ENCODE results near the gene NCAM1.

NCAM1 gene

DNA sequence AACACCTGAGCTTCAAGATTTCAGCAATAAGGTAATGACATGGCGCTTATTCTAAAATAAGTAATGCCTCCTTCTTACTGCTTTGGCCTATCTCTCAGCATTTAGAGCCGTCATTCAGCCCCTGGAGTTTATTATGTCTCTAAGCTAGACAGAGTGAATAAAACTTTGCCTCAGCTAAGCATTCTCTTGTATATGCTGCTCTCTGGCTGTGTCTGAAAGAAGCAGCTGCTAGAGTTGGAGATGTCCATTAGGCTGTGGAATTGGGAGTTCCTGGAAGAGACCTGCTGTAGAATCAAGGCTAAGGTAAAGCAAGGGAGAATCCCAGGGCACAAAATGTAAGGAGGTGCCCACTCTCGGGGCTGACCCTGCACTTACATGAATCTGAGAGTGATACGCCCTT lies 317.7 kb downstream of the NCAM1 start:
- Histone ChIP-seq H4K20me1 (ENCODE audit: insufficient read depth, low read length) (no peaks in the 10 kb centered on the region), H3K9ac (ENCODE audit: low read depth, low read length) (no peak overlapping the region), H3K36me3 (ENCODE audit: insufficient read depth, low read length) (no peaks in the 10 kb centered on the region), H3K4me1 (ENCODE audit: insufficient read depth, low read length) (no peaks in the 10 kb centered on the region), H2AFZ (ENCODE audit: low read depth, low read length) (no peak overlapping the region), H3K27ac (ENCODE audit: low read length) (no peak overlapping the region), H3K9me3 (ENCODE audit: insufficient read depth, low read length, severe bottlenecking) (no peaks in the 10 kb centered on the region), H3K4me2 (ENCODE audit: insufficient read depth, low read length) (no peak overlapping the region), H3K79me2 (ENCODE audit: insufficient read depth, low read length) (no peaks in the 10 kb centered on the region), H3K27me3 (ENCODE audit: insufficient read depth, low read length, poor library complexity) (no peaks in the 10 kb centered on the region), H3K4me3 (ENCODE audit: low read depth in 1 of 2, low read length in 2 of 2) (no peak overlapping the region)
- ATAC-seq (ENCODE audit: insufficient read depth, low read depth) (no peak), DNase-seq (no peak)
- no peak for TF ChIP-seq EZH2 (IDR thresholded peaks at IDR 0.05; ENCODE audit: borderline replicate concordance, low read depth, low read length, severe bottlenecking)
- TF ChIP-seq, protein P1, sequence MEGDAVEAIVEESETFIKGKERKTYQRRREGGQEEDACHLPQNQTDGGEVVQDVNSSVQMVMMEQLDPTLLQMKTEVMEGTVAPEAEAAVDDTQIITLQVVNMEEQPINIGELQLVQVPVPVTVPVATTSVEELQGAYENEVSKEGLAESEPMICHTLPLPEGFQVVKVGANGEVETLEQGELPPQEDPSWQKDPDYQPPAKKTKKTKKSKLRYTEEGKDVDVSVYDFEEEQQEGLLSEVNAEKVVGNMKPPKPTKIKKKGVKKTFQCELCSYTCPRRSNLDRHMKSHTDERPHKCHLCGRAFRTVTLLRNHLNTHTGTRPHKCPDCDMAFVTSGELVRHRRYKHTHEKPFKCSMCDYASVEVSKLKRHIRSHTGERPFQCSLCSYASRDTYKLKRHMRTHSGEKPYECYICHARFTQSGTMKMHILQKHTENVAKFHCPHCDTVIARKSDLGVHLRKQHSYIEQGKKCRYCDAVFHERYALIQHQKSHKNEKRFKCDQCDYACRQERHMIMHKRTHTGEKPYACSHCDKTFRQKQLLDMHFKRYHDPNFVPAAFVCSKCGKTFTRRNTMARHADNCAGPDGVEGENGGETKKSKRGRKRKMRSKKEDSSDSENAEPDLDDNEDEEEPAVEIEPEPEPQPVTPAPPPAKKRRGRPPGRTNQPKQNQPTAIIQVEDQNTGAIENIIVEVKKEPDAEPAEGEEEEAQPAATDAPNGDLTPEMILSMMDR (IDR thresholded peaks at IDR 0.05; ENCODE audit: borderline replicate concordance, extremely low read depth, low read length, poor library complexity, severe bottlenecking), result no peak

DNA sequence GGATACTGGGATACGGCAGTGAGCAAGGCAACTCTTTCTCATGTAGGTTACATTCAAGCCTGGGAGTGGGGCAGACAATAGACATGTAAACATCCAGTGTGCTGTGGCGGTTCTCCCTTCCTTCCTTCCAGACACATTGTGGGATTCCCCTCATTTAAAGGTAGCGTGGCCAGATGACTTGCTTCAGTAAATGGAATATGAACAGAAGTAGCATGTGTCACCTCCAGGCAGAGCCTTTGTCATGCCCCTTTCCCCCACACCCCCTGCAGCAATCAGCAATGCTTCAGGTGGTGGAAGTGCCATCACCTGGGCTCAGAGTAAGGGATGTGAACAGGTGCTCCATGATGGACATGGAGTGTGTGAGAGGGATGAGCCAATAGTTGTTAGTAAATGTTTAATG lies 318.4 kb downstream of the NCAM1 start:
- Histone ChIP-seq H2AFZ (ENCODE audit: low read depth, low read length) (no peak overlapping the region), H3K4me3 (ENCODE audit: low read depth in 1 of 2, low read length in 2 of 2) (no peak overlapping the region), H3K79me2 (ENCODE audit: insufficient read depth, low read length) (no peaks in the 10 kb centered on the region), H4K20me1 (ENCODE audit: insufficient read depth, low read length) (no peaks in the 10 kb centered on the region), H3K4me2 (ENCODE audit: insufficient read depth, low read length) (no peak overlapping the region), H3K9ac (ENCODE audit: low read depth, low read length) (no peak overlapping the region), H3K9me3 (ENCODE audit: insufficient read depth, low read length, severe bottlenecking) (no peaks in the 10 kb centered on the region), H3K27me3 (ENCODE audit: insufficient read depth, low read length, poor library complexity) (no peaks in the 10 kb centered on the region), H3K4me1 (ENCODE audit: insufficient read depth, low read length) (no peaks in the 10 kb centered on the region), H3K36me3 (ENCODE audit: insufficient read depth, low read length) (no peaks in the 10 kb centered on the region), H3K27ac (ENCODE audit: low read length) (no peak overlapping the region)
- no peak for ATAC-seq (ENCODE audit: insufficient read depth, low read depth)
- DNase-seq, result no peak
- TF ChIP-seq, protein P1 (IDR thresholded peaks at IDR 0.05; ENCODE audit: borderline replicate concordance, extremely low read depth, low read length, poor library complexity, severe bottlenecking), result no peak
- TF ChIP-seq EZH2 (IDR thresholded peaks at IDR 0.05; ENCODE audit: borderline replicate concordance, low read depth, low read length, severe bottlenecking), result no peak

DNA sequence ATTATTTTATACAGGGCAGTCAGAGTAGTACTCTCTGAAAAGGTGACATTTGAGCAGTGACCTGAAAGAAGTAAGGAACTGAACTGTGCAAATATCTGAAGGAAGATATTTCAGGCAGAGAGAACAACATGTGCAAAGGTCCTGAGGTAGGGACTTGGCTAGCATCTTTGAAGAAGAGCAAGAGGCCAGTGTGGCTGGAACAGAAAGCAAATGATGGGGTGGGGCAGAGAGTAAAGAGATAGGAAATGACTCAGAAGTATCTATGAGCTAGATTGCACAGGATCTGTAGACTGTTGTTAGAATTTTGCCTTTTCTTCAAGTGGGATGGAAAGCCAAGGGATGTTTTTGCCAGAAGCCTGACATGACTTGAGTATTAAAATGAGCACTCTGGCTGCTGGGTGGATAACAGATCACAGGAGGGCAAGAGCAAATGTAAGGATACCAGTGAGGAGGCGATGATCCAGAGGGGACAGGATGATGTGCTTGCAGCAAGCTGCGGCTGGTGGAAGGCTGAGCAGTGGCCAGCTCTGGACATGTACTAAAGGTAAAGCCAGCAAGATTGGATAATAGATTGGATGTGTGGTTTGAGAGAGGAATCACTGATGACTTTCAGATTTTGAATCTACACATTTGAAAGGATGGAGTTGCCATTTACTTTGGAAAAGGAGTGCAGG lies 320.0 kb downstream of the NCAM1 start:
- no peak overlapping the region for H2AFZ ChIP-seq (ENCODE audit: low read depth, low read length)
- TF ChIP-seq, protein P1 (IDR thresholded peaks at IDR 0.05; ENCODE audit: borderline replicate concordance, extremely low read depth, low read length, poor library complexity, severe bottlenecking), result no peak
- no peak for TF ChIP-seq EZH2 (IDR thresholded peaks at IDR 0.05; ENCODE audit: borderline replicate concordance, low read depth, low read length, severe bottlenecking)
- DNase-seq, result no peak

More for the DNA sequence above, 320.0 kb downstream of the NCAM1 start:
- no peaks in the 10 kb centered on the region for H3K36me3 ChIP-seq (ENCODE audit: insufficient read depth, low read length)
- no peaks in the 10 kb centered on the region for H3K79me2 ChIP-seq (ENCODE audit: insufficient read depth, low read length)
- no peak for ATAC-seq (ENCODE audit: insufficient read depth, low read depth)
- H3K27me3 ChIP-seq (ENCODE audit: insufficient read depth, low read length, poor library complexity), result no peaks in the 10 kb centered on the region
- H3K4me2 ChIP-seq (ENCODE audit: insufficient read depth, low read length), result no peak overlapping the region
- no peaks in the 10 kb centered on the region for H3K9me3 ChIP-seq (ENCODE audit: insufficient read depth, low read length, severe bottlenecking)
- no peak overlapping the region for H3K4me3 ChIP-seq (ENCODE audit: low read depth in 1 of 2, low read length in 2 of 2)
- H4K20me1 ChIP-seq (ENCODE audit: insufficient read depth, low read length), result no peaks in the 10 kb centered on the region
- H3K27ac ChIP-seq (ENCODE audit: low read length), result no peak overlapping the region
- no peaks in the 10 kb centered on the region for H3K4me1 ChIP-seq (ENCODE audit: insufficient read depth, low read length)
- H3K9ac ChIP-seq (ENCODE audit: low read depth, low read length), result no peak overlapping the region
